ENCODE results near the gene ATP6V1E1.

- TF ChIP-seq, protein P1, sequence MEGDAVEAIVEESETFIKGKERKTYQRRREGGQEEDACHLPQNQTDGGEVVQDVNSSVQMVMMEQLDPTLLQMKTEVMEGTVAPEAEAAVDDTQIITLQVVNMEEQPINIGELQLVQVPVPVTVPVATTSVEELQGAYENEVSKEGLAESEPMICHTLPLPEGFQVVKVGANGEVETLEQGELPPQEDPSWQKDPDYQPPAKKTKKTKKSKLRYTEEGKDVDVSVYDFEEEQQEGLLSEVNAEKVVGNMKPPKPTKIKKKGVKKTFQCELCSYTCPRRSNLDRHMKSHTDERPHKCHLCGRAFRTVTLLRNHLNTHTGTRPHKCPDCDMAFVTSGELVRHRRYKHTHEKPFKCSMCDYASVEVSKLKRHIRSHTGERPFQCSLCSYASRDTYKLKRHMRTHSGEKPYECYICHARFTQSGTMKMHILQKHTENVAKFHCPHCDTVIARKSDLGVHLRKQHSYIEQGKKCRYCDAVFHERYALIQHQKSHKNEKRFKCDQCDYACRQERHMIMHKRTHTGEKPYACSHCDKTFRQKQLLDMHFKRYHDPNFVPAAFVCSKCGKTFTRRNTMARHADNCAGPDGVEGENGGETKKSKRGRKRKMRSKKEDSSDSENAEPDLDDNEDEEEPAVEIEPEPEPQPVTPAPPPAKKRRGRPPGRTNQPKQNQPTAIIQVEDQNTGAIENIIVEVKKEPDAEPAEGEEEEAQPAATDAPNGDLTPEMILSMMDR (IDR thresholded peaks at IDR 0.05), result no peak
- no peak for TF ChIP-seq POLR2A (IDR thresholded peaks at IDR 0.05)
Measured at GRCh38 chr22:17554814-17555213, 73.7 kb downstream of the ATP6V1E1 start.

Measured in adrenal gland (tissue), 5 donors.